GM10847 (cell line): ENCODE results near the gene DOK4.

Experiments
- POLR2A ChIP-seq: IDR thresholded peaks from 2 replicates; pipeline ENCODE4 v1.6.1; 2011; ENCODE audit not compliant: insufficient read length; ENCODE audit errors: extremely low read depth

DOK4 gene

DNA sequence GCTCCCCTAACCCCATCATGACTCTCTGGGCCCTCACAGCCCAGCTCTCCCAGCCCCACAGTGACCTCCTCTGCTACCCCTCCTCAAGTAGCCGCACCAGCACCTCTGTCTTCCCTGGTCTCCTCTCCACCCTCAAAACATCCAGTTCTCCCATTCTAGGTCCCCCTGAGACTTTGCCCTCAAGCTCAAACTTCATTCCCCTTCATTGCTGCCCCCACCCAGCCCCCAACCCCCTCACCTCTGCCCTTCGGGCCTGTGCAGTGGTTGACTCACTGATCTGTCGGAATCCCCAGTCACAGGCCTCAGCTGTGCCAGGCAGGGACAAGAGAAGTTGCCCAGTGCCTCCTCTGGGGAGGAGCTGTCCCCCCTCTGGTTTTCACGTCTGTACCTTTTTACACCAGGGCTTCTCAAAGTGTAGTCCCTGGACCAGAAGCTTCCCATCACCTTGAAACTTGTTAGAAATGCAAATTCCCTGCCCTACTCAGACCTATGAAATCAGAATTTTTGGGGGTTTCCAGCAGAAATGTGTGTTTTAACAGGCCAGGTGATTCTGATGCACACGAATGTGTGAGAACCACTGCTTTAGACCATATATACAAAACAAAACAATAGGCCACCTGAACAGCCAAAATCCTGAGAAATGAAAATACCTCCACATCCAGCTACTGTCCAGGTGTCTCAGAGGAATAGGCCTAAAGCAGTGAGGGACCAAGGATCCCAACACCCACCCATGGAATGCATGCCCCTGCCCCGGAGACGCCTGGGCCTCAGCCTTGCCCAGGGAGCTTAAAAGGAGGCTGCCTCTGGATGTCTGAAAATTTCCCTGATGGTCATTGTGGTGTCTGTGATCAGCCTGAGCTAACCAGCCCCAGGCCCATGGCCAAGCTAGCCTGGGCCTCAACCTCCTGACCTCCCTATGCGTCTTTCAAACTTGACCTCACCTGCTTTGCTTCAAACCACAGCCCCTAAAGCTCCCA lies 853 bp upstream of the DOK4 start:
- no peak for TF ChIP-seq POLR2A

GRCh38 chr16:57485091-57485915 lies 990 bp downstream of the DOK4 start:
- no peak for TF ChIP-seq POLR2A

DNA sequence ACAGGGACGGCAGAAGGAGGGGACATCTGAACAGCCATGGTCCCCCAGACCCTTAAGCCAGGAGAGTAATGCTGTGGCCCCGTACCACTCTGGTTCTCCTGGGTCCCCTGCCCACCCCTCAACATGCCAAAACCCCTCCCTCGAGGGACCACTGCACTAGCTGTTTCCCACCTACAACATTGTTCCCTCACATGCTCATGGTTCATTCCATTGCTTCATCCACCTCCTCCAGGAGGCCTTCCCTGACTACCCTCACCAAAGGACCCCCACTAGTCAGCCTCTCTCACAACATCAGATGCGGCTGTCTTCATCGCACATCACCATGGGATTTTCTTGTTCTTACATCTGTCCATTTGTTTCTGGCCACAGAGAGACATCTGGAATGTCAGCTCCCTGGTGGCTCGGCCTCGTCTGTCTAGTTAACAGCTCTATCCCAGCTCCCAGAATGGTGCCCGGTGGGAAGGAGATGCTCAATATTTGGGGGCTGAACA lies 1.7 kb downstream of the DOK4 start:
- no peak for TF ChIP-seq POLR2A

DNA sequence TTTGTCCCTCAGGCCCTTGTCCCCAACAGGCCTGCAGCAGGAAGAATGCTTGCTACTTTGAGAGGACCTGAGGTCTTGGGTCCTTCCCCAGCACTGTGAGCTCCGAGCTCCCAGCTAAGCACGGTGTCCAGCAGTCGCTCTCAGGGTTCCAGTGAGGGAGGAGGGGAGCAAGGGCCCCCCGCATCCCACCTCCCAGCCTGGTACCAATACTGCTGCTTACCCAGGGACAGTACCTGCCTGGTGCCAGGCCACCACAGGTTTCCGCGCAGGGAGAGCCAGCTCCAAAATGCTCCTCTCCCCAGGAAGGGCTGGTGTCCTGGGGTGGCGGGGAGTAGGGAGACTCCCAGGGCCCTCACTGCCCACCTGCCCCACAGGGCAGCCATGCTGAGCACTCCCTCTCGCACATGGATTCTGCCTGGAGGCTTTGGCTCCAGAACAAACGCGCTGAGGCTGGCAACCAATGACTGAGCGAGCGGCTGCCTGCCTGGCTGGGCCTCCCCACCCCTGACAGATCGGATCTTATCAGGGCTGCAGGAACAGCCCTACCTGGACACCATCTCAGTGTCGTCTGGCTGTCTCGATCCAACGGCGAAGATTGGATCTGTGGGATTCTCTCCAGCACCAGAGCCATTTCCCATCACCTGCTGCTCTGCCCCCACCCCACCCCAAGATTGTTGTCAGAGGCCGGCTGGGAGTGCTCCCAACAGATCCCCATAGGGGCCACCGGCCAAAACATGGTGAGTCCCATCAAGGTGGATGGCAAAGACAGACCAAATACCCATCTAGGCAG lies 2.4 kb downstream of the DOK4 start:
- no peak for TF ChIP-seq POLR2A

DNA sequence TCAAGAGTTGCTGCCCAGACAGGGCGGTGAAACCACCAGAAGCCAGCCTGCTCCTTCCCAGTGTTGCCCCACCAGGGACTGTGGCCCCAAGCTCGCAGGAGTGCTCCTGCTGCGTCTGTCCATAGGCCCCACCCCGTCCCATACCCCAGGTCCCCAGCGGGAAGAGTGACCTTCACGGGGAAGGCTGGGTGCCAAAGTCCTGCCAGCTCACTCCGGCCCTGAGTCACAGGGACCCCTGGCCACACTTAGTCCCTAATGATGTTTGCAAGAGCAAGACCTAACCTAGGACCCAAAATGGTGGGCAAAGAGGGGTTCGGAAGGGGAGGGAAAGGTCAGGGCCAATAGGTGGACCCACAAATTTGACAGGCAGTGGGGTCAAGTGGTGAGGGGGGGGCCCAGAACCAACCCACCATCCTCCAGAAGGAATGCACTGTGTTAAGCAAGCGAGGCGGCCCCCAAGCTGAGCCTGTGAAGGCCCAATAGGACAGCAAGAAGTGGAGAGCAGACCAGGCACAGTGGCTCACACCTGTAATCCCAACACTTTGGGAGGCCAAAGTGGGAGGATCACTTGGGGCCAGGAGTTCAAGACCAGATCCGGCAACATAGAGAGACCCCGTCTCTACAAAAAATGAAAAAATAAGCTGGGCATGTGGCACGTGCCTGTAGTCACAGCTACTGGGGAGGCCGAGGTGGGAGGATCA lies 3.3 kb downstream of the DOK4 start:
- TF ChIP-seq POLR2A = no peak

GRCh38 chr16:57481421-57481820 lies 4.9 kb downstream of the DOK4 start:
- TF ChIP-seq POLR2A = no peak

GRCh38 chr16:57480754-57481230 lies 5.5 kb downstream of the DOK4 start:
- TF ChIP-seq POLR2A = no peak

GRCh38 chr16:57479976-57480753 lies 6.1 kb downstream of the DOK4 start:
- no peak for TF ChIP-seq POLR2A

- TF ChIP-seq POLR2A = no peak
Observed at GRCh38 chr16:57479205-57479975, 6.9 kb downstream of the DOK4 start.

DNA sequence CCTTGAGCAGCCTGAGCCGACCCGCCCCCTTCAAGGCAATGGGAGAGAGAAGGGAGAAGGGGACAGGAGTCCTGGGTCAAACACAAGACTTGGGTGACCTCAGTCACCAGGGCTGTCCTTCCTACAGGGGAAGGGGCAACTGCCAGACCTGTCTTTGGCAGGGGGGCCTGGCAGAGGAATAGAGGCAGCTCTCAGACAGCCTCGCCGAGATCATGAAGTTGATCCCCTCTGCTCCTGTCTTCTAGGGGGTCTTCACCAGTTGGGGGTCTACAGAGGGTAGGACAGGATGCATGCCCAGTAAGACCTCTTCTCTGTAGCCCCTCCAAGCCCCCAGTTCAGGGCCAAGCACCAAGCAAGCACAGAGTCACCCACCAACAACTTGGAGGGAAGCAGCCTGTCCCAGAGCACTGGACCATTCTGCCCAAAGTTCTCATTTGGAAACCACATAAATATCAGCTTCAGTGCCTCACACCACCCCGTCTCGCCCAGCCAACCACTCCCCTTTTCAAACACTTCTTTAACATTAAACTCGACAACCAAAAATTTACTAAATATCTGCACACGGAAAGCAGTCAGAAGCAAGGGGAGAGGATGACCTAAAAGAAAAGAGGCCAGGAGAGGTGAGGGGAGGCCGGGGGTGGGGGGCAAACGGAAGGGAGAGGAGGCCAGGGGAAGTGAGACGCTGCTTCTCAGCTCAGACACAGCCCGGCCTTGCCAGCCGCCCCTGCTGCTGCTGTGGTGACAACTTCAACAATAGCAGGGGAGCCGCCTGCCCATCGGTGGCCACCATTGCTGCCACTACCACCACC lies 7.7 kb downstream of the DOK4 start:
- no peak for TF ChIP-seq POLR2A

GRCh38 chr16:57477531-57478202 lies 8.6 kb downstream of the DOK4 start:
- no peak for TF ChIP-seq POLR2A

- no peak for TF ChIP-seq POLR2A
Observed at GRCh38 chr16:57476546-57477410, 9.5 kb downstream of the DOK4 start.
